Stimulated activated CD4-positive, alpha-beta T cell treated with anti-CD3 and anti-CD28 coated beads, Interleukin-4, amount 100 ng/mL, for 1 hour (primary cell): ENCODE data around the gene PRKX.
"Not testable (repeated sequence)": the region's sequence is repeated elsewhere in the genome, so short reads cannot be mapped to it uniquely, and the experiment has no call there.

Source experiments
- DNase-seq: peaks from one replicate; pipeline ENCODE4 v3.0.0-alpha.2; 2020

PRKX gene

GRCh38 chrX:3648084-3648483 lies 65.4 kb downstream of the PRKX start:
- no peak for DNase-seq

GRCh38 chrX:3639858-3640631 lies 73.4 kb downstream of the PRKX start:
- DNase-seq: not testable (repeated sequence)

GRCh38 chrX:3639236-3639635 lies 74.2 kb downstream of the PRKX start:
- DNase-seq: no peak

- DNase-seq: peak; percentile 28
Measured at GRCh38 chrX:3638280-3638873, 75.1 kb downstream of the PRKX start.

DNA sequence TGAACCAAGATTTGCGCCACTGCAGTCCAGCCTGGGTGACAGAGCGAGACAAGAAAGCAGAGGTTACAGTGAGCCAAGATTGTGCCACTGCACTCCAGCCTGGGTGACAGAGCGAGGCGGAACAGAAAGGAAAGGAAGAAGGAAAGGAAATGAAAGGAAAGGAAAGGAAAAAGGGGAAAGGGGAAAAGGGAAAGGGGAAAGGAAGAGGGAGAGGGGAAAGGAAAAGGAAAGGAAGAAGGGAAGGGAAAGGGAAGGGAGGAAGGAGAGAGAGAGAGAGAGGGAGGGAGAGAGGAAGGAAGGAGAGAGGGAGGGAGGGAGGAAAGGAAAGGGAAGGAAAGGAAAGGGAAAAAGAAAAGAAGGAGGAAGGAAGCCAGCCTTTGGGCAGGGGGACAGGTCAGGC lies 76.6 kb downstream of the PRKX start:
- DNase-seq: no peak

- DNase-seq: no peak
Measured at GRCh38 chrX:3631196-3631595, 82.3 kb downstream of the PRKX start.

DNA sequence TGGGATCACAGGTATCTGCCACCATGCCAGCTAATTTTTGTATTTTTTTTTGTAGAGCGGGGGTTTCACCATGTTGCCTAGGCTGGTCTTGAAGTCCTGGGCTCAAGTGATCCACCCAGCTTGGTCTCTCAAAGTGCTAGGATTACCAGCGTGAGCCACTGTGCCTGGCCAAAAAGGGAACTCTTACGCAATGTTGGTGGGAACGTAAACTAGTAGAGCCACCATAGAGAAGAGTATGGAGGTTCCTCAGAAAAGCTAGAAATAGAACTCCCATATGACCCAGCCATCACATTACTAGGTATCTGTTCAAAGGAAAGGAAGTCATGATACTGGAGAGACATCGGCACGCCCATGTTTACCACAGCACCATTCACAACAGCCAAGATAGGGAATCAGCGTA lies 85.9 kb downstream of the PRKX start:
- no peak for DNase-seq

- no peak for DNase-seq
Measured at GRCh38 chrX:3621414-3621813, 92.0 kb downstream of the PRKX start.

DNA sequence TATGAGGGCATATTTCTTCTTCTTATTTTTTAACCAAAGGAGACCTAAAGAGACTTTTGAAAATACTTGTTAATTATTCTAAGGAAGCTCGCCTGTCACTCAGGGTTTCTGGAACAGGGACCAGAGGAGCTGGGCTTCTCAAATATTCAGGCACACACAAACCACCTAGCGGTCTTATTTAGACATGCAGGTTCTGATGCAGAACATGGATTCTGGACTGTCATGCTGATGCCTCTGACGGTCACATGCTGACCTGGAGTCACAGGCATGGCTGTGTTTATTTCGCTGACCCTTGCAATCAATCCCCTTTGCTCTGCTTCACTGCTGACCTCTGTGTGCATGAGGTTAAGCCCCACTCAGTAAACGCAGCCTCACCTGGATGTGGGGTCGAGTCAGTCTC lies 101.7 kb downstream of the PRKX start:
- DNase-seq: not testable (repeated sequence)

DNA sequence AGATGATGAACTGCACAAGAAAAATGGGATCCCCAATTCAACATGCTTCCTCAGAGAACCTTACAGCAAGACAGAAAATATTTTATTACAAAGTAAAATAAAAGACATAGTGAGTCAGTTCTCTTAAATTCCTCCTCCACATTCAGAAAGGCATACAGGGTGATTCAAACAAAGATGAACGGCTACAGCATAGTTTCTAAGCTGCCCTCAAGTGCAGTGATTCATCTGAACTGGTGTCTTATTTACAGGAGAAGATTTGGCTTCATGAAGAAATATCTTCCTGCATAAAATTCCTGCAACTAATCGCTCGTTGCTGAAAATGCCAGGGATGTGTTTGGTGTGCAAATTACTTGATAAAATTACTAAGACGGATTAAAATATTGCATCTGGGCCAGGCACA lies 103.6 kb downstream of the PRKX start:
- DNase-seq: no peak

GRCh38 chrX:3603026-3603661 lies 110.3 kb downstream of the PRKX start:
- DNase-seq: no peak

- no peak for DNase-seq
Measured at GRCh38 chrX:3599802-3600430, 113.5 kb downstream of the PRKX start.

DNA sequence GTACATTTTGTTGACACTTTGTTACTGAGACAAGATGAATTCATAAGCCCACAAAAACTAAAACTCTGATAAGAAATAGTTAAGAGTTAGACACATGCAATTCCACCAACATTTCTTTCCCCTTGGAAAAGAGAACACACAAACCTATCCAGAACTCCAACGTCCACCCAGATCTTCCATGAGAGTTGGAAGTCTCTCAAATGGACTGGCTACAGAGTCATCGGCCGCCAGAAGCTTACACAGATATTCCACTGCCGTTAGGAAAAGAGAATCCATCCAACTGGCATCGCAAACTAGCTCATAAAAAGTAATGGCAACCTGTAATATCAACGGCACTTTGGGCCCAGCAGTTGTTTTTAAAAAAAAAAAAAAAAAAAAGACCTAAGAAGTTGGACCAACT lies 114.7 kb downstream of the PRKX start:
- no peak for DNase-seq

DNA sequence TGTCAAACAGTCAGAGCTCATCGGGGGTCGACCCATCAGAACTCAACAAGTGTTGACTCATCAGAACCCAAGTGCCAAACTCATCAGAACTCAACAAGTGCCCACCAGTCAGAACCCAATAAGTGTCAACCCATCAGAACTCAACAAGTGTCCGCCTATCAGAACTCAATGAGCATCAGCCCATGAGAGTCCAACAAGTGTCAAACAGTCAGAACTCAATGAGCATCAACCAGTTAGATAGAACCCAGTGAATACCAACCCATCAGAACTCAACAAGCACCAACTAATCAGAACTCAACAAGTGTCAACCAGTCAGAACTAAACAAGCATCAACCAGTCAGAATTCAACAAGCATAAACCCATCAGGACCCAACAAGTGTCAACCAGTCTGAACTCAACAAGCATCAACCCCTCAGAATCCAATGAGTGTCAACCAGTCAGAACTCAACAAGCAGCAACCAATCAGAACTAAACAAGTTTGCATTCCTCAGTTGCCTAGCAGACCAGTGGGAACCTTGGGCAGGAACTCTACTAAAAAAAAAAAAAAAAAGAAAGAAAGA lies 115.3 kb downstream of the PRKX start:
- DNase-seq: no peak

GRCh38 chrX:3592184-3592583 lies 121.3 kb downstream of the PRKX start:
- no peak for DNase-seq

DNA sequence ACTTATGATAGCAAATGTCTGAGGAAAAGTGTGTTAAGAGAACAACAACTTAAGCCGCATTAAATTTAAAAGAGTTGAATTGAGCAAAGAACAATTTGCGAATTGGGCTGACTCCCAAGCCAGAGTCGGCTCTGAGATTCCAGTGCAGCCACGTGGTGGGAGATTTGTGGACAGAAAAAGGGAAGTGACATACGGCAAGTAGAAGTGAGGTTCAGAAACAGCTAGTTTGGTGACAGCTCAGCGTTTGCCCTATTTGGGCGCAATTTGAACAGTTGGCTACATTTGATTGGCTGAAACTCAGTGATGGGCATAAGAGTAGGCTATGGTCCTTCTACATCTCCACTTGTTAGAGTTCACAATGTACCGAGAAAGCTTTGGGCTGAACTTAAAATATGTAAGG lies 124.0 kb downstream of the PRKX start:
- DNase-seq: no peak

GRCh38 chrX:3585719-3586118 lies 127.7 kb downstream of the PRKX start:
- DNase-seq: no peak

DNA sequence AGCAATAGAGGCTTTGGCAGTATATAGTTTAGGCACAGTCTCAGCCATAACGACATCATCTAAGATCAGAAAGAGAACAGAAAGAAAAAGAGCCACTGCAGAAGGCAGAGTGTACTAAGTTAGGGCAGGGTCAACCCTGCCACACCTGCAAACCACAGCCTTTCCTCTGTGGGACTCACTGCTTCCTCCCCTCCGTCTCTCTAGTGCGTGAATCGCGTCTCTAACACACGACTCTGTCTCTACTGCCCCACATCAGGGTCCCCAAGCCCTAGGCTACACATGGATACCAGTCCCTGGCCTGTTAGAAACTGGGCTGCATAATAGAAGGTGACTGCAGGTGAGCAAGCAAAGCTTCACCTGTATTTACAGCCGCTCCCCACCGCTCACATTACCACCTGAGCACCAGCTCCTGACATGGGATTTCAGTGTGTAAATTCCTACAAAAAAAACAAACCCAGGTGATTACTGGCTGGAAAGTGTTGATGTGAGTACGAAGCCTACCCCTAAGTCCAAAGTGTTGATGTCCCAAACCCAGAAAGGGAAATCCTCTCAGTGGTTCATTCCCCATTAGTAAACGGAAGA lies 128.9 kb downstream of the PRKX start:
- no peak for DNase-seq

DNA sequence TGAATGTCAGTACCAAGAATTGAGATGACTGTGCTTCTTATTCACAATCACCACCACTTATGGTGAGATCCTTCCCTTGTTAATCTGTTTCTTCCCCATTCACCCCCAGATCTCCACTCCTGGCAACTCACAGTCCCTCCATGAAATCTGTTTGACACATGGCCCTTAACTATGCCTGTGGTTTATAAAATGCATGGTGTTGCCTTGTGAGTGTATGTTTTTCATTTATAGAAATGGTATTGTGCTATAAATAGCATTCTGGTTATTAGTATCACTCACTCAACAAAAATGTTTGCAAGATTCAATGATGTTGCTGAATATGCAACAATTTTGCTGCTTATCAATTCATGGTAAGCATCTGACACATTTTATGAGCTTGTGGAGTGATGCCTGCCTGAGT lies 131.0 kb downstream of the PRKX start:
- no peak for DNase-seq

DNA sequence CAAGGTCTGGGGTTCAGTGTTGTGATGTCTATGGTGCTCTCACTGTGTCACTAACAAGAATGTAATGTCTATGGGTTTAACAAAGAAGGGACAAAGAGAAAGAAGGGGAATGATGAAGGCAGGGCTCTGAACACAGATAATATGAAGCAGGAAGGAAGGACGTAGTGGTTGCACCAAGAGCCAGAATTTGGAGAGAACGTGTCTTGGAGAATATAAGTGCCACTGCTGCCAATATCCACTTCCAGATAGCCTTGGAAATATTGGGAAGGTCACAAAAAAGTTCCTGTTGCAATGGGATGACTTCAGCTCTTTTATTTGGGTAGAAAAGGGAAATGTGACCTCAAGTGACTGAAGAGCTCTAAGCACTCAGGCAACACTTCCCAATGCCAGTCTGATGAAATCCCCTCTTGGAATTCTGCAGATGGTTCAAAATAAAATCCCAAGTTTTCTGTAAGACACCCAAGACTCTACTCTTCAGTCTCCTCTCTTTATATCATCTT lies 131.8 kb downstream of the PRKX start:
- no peak for DNase-seq

DNA sequence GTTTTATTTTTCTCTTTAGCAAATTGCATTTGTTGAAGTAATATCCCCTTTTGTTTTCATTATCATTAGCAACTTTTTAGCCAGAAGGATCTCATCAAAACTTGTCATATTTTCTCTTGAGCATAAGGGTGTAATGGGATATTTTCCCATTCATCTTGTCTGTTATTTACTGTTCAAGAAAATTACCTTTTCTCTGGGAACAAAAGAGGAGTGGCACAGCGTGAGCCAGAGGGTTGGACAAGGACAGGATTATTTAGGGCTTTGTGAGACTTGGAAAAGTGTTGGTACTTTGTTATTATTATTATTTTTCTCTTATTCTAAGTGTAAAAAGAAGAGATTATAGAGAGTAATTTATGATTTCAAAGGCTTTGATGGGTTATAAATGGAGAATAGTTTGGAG lies 135.9 kb downstream of the PRKX start:
- no peak for DNase-seq

GRCh38 chrX:3576886-3577501 lies 136.5 kb downstream of the PRKX start:
- DNase-seq: no peak

DNA sequence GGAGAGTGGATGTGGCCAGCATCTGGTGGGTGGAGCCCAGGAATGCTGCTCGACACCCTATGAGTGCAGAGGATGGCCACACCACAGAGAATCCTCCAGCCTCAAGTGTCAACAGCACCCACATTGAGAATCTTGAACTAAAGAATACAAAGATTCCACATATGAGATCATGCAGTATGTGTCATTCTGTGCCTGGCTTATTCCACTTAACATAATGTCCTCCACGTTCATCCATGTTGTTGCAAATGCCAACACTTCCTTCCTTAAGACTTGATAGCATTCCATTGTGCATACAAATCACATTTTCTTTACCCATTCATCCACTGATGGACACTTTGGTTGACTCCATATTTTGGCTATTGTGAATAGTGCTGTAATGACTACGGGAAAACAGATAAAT lies 145.8 kb downstream of the PRKX start:
- DNase-seq: no peak
